ENCODE data around the gene CTNNA1.

GRCh38 chr5:138910546-138911185 is 157.4 kb downstream of the CTNNA1 start:
- TF ChIP-seq POLR2AphosphoS5 (IDR thresholded peaks at IDR 0.05; ENCODE audit: low read depth, low read length): no peak
- no peak for TF ChIP-seq POLR2A (IDR thresholded peaks at IDR 0.05; ENCODE audit: low read depth, low read length)
- no peak for TF ChIP-seq TAF1 (IDR thresholded peaks at IDR 0.05; ENCODE audit: borderline replicate concordance, low read depth, low read length)

Measured in GM12892 (cell line).